ENCODE measurements around the gene CAVIN1. TPM values are rescaled to one million over a fixed set of nuclear protein-coding genes. Genes with fewer than 3 reads are reported as not detected.
"Not testable (repeated sequence)": the region's sequence is repeated elsewhere in the genome, so short reads cannot be mapped to it uniquely, and the experiment has no call there.

CAVIN1 gene
- total RNA-seq, 2 donors from 2014 or later, result 2.4 to 4.3 TPM

- Mint-ChIP-seq H3K27me3 (ENCODE audit: low read depth) (no peaks in the 10 kb centered on the region), H3K4me3 (no peak overlapping the region), H3K27ac (no peak overlapping the region), H3K36me3 (ENCODE audit: insufficient read depth in 2 of 2) (no peaks in the 10 kb centered on the region), H3K4me1 (ENCODE audit: low read depth) (peaks cover 34% of the 10 kb centered on the region), H3K9me3 (no peaks in the 10 kb centered on the region)
- no peak for DNase-seq
- no peak for ATAC-seq (replicated peaks in 1 of 2)
These were observed 16.3 kb downstream of the CAVIN1 start for GRCh38 chr17:42406615-42407288.

GRCh38 chr17:42405963-42406495, 17.0 kb downstream of the CAVIN1 start:
- no peaks in the 10 kb centered on the region for H3K27me3 Mint-ChIP-seq (ENCODE audit: low read depth)
- peak; percentile 83 to 88 for DNase-seq
- H3K27ac Mint-ChIP-seq, result no peak overlapping the region
- no peaks in the 10 kb centered on the region for H3K36me3 Mint-ChIP-seq (ENCODE audit: insufficient read depth in 2 of 2)
- peak; percentile 76 to 77 for ATAC-seq (replicated peaks in 1 of 2)
- H3K9me3 Mint-ChIP-seq, result no peaks in the 10 kb centered on the region
- H3K4me3 Mint-ChIP-seq, result no peak overlapping the region
- peaks cover 37% of the 10 kb centered on the region for H3K4me1 Mint-ChIP-seq (ENCODE audit: low read depth)

GRCh38 chr17:42405076-42405475, 18.0 kb downstream of the CAVIN1 start:
- Mint-ChIP-seq H3K36me3 (ENCODE audit: insufficient read depth in 2 of 2) (no peaks in the 10 kb centered on the region), H3K4me1 (ENCODE audit: low read depth) (peaks cover 44% of the 10 kb centered on the region), H3K4me3 (no peak overlapping the region), H3K27me3 (ENCODE audit: low read depth) (no peaks in the 10 kb centered on the region), H3K9me3 (no peaks in the 10 kb centered on the region), H3K27ac (no peak overlapping the region)
- DNase-seq, result no peak
- no peak for ATAC-seq (replicated peaks in 1 of 2)

GRCh38 chr17:42404326-42405055, 18.6 kb downstream of the CAVIN1 start:
- ATAC-seq (replicated peaks in 1 of 2) (no peak), DNase-seq (no peak)
- no peaks in the 10 kb centered on the region for H3K9me3 Mint-ChIP-seq
- no peak overlapping the region for H3K4me3 Mint-ChIP-seq
- peaks cover 47% of the 10 kb centered on the region for H3K4me1 Mint-ChIP-seq (ENCODE audit: low read depth)
- no peaks in the 10 kb centered on the region for H3K27me3 Mint-ChIP-seq (ENCODE audit: low read depth)
- no peaks in the 10 kb centered on the region for H3K36me3 Mint-ChIP-seq (ENCODE audit: insufficient read depth in 2 of 2)
- no peak overlapping the region for H3K27ac Mint-ChIP-seq

GRCh38 chr17:42403150-42403549, 19.9 kb downstream of the CAVIN1 start:
- DNase-seq, result peak; percentile 76 to 78
- Mint-ChIP-seq H3K4me3 (no peak overlapping the region), H3K36me3 (ENCODE audit: insufficient read depth in 2 of 2) (no peaks in the 10 kb centered on the region), H3K27ac (no peak overlapping the region), H3K9me3 (no peaks in the 10 kb centered on the region), H3K27me3 (ENCODE audit: low read depth) (no peaks in the 10 kb centered on the region), H3K4me1 (ENCODE audit: low read depth) (peaks cover 57% of the 10 kb centered on the region)
- ATAC-seq (replicated peaks in 1 of 2), result peak; percentile 77 to 87

GRCh38 chr17:42402117-42402516, 20.9 kb downstream of the CAVIN1 start:
- Mint-ChIP-seq H3K27ac (no peak overlapping the region), H3K36me3 (ENCODE audit: insufficient read depth in 2 of 2) (no peaks in the 10 kb centered on the region), H3K27me3 (ENCODE audit: low read depth) (no peaks in the 10 kb centered on the region), H3K4me1 (ENCODE audit: low read depth) (peaks cover 52% of the 10 kb centered on the region), H3K9me3 (no peaks in the 10 kb centered on the region), H3K4me3 (no peak overlapping the region)
- ATAC-seq (replicated peaks in 1 of 2) (no peak), DNase-seq (no peak)

- H3K27me3 Mint-ChIP-seq (ENCODE audit: low read depth); H3K4me3 Mint-ChIP-seq; DNase-seq; ATAC-seq (replicated peaks in 1 of 2); H3K27ac Mint-ChIP-seq; H3K9me3 Mint-ChIP-seq; H3K36me3 Mint-ChIP-seq (ENCODE audit: insufficient read depth in 2 of 2): not testable (repeated sequence)
- H3K4me1 Mint-ChIP-seq (ENCODE audit: low read depth), result peaks cover 48% of the 10 kb centered on the region
These were observed 22.1 kb downstream of the CAVIN1 start for GRCh38 chr17:42400844-42401375.

- Mint-ChIP-seq H3K27me3 (ENCODE audit: low read depth) (no peaks in the 10 kb centered on the region), H3K36me3 (ENCODE audit: insufficient read depth in 2 of 2) (no peaks in the 10 kb centered on the region), H3K27ac (no peak overlapping the region), H3K4me3 (peak overlapping the region; percentile 11 to 29), H3K9me3 (no peaks in the 10 kb centered on the region), H3K4me1 (ENCODE audit: low read depth) (peaks cover 46% of the 10 kb centered on the region)
- no peak for DNase-seq
- ATAC-seq (replicated peaks in 1 of 2), result no peak
These were observed 22.9 kb downstream of the CAVIN1 start for GRCh38 chr17:42399948-42400843.

- ATAC-seq (replicated peaks in 1 of 2), result no peak
- H3K27me3 Mint-ChIP-seq (ENCODE audit: low read depth), result no peaks in the 10 kb centered on the region
- H3K4me1 Mint-ChIP-seq (ENCODE audit: low read depth), result peaks cover 55% of the 10 kb centered on the region
- H3K27ac Mint-ChIP-seq, result no peak overlapping the region
- no peak overlapping the region for H3K4me3 Mint-ChIP-seq
- DNase-seq, result no peak
- H3K36me3 Mint-ChIP-seq (ENCODE audit: insufficient read depth in 2 of 2), result peaks cover 0 to 2% of the 10 kb centered on the region in 2 donors
- H3K9me3 Mint-ChIP-seq, result no peaks in the 10 kb centered on the region
These were observed 23.9 kb downstream of the CAVIN1 start for GRCh38 chr17:42399121-42399520.

GRCh38 chr17:42395601-42396000, 27.5 kb downstream of the CAVIN1 start:
- not testable (repeated sequence) for ATAC-seq (replicated peaks in 1 of 2); H3K27ac Mint-ChIP-seq; H3K27me3 Mint-ChIP-seq (ENCODE audit: low read depth); DNase-seq; H3K9me3 Mint-ChIP-seq; H3K4me3 Mint-ChIP-seq; H3K36me3 Mint-ChIP-seq (ENCODE audit: insufficient read depth in 2 of 2)
- H3K4me1 Mint-ChIP-seq (ENCODE audit: low read depth), result peaks cover 54% of the 10 kb centered on the region

GRCh38 chr17:42394838-42395237, 28.2 kb downstream of the CAVIN1 start:
- H3K9me3 Mint-ChIP-seq, result no peaks in the 10 kb centered on the region
- no peaks in the 10 kb centered on the region for H3K27me3 Mint-ChIP-seq (ENCODE audit: low read depth)
- H3K4me3 Mint-ChIP-seq, result no peak overlapping the region
- no peak overlapping the region for H3K27ac Mint-ChIP-seq
- peaks cover 0 to 2% of the 10 kb centered on the region in 2 donors for H3K36me3 Mint-ChIP-seq (ENCODE audit: insufficient read depth in 2 of 2)
- ATAC-seq (replicated peaks in 1 of 2) (no peak), DNase-seq (no peak)
- peaks cover 54% of the 10 kb centered on the region for H3K4me1 Mint-ChIP-seq (ENCODE audit: low read depth)

GRCh38 chr17:42392692-42393415, 30.2 kb downstream of the CAVIN1 start:
- peak overlapping the region; percentile 52 for H3K27ac Mint-ChIP-seq
- H3K27me3 Mint-ChIP-seq (ENCODE audit: low read depth), result no peaks in the 10 kb centered on the region
- peaks cover 0 to 5% of the 10 kb centered on the region in 2 donors for H3K36me3 Mint-ChIP-seq (ENCODE audit: insufficient read depth in 2 of 2)
- no peaks in the 10 kb centered on the region for H3K9me3 Mint-ChIP-seq
- DNase-seq (no peak), ATAC-seq (replicated peaks in 1 of 2) (no peak)
- peaks cover 55% of the 10 kb centered on the region for H3K4me1 Mint-ChIP-seq (ENCODE audit: low read depth)
- peak overlapping the region; percentile 4 to 31 for H3K4me3 Mint-ChIP-seq

Data from activated T-cell treated with anti-CD3 and anti-CD28 coated beads, Interleukin-2, amount 50 U/mL, for 72 hours (primary cell).